Measurements from ENCODE around the gene CHMP1A.

- TF ChIP-seq POLR2AphosphoS5 (IDR thresholded peaks at IDR 0.05; ENCODE audit: low read depth, low read length): no peak
- TF ChIP-seq EZH2 (IDR thresholded peaks at IDR 0.05): no peak
- no peak for TF ChIP-seq EZH2phosphoT487 (IDR thresholded peaks at IDR 0.05; ENCODE audit: borderline replicate concordance)
- TF ChIP-seq, protein P1, sequence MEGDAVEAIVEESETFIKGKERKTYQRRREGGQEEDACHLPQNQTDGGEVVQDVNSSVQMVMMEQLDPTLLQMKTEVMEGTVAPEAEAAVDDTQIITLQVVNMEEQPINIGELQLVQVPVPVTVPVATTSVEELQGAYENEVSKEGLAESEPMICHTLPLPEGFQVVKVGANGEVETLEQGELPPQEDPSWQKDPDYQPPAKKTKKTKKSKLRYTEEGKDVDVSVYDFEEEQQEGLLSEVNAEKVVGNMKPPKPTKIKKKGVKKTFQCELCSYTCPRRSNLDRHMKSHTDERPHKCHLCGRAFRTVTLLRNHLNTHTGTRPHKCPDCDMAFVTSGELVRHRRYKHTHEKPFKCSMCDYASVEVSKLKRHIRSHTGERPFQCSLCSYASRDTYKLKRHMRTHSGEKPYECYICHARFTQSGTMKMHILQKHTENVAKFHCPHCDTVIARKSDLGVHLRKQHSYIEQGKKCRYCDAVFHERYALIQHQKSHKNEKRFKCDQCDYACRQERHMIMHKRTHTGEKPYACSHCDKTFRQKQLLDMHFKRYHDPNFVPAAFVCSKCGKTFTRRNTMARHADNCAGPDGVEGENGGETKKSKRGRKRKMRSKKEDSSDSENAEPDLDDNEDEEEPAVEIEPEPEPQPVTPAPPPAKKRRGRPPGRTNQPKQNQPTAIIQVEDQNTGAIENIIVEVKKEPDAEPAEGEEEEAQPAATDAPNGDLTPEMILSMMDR (IDR thresholded peaks at IDR 0.05 in 2 of 3, conservative IDR thresholded peaks at IDR 0.05 in 1 of 3; ENCODE audit: borderline replicate concordance in 1 of 3, insufficient read depth in 1 of 3, low read depth in 2 of 3, low read length in 2 of 3): no peak
- no peak for TF ChIP-seq TCF7L2 (IDR thresholded peaks at IDR 0.05; ENCODE audit: borderline replicate concordance, extremely low read depth, insufficient read depth, insufficient read length)
Observed at GRCh38 chr16:89655062-89655643, 2.4 kb downstream of the CHMP1A start.

Measured in HCT116 (cell line).